ENCODE data around the gene SNAP47. TPM values are rescaled to one million over a fixed set of nuclear protein-coding genes. Genes with fewer than 3 reads are reported as not detected.

SNAP47 gene
- total and polyA plus RNA-seq, 2 of the 4 experiments (the other 2 are of a cell fraction) = 39.4 to 72.9 TPM

- H3K4me1 ChIP-seq (ENCODE audit: control insufficient read depth, insufficient read depth, low read length) = peaks cover 9% of the 10 kb centered on the region
- dilution Hi-C loops (cut with HindIII; ENCODE audit: low sequenced_read_pairs, unreplicated experiment) = no loop called here
- H3K9me1 ChIP-seq (ENCODE audit: insufficient read depth, low read length) = peaks cover 9% of the 10 kb centered on the region; the same call in 1 of the 2 replicates
- no peak overlapping the region for H2BK5ac ChIP-seq (ENCODE audit: low read depth, low read length, poor library complexity, severe bottlenecking)
- no peak overlapping the region for H3K9ac ChIP-seq (ENCODE audit: low read depth, low read length)
- H3K18ac ChIP-seq (ENCODE audit: low read depth, low read length) = no peak overlapping the region
- peaks cover 18% of the 10 kb centered on the region for H4K20me1 ChIP-seq (ENCODE audit: insufficient read depth, low read length)
- no peak overlapping the region for H3K4me3 ChIP-seq (ENCODE audit: insufficient read depth, low read depth, low read length)
- no TSS peak for BruUV-seq (replicated peaks)
- H2BK15ac ChIP-seq (ENCODE audit: low read depth, low read length) = no peak overlapping the region
- in situ Hi-C loops (cut with MboI; ENCODE audit: low sequenced_read_pairs) = no loop called here
- H2AK9ac ChIP-seq (replicated peaks; ENCODE audit: low read depth, low read length, poor library complexity) = no peak overlapping the region
- no peaks in the 10 kb centered on the region for H3K9me3 ChIP-seq (ENCODE audit: control insufficient read depth, insufficient read depth, low read length)
- ATAC-seq (ENCODE audit: low read depth) = no peak
- no peak overlapping the region for H2BK20ac ChIP-seq (ENCODE audit: low read depth, low read length)
- CTCF ChIA-PET = interaction anchor here (1.2 kb wide), 1 partner anchor 62 kb away, joined by 4 read pairs; no protein-coding TSS in a partner anchor
- H2AFZ ChIP-seq (replicated peaks; ENCODE audit: low read length, poor library complexity) = no peak overlapping the region
- H4K5ac ChIP-seq (ENCODE audit: low read depth, low read length) = no peak overlapping the region
- H3K56ac ChIP-seq (ENCODE audit: extremely low read depth, insufficient read depth, low read length) = no peak overlapping the region
- peaks cover 16% of the 10 kb centered on the region; the same call in 1 of the 2 replicates for H3K36me3 ChIP-seq (ENCODE audit: control insufficient read depth, insufficient read depth, low read length)
- H2AK5ac ChIP-seq (ENCODE audit: low read depth, low read length) = no peak overlapping the region
- no peak overlapping the region for H4K8ac ChIP-seq (ENCODE audit: low read depth in 2 of 2, low read length in 2 of 2)
- H3K27me3 ChIP-seq (ENCODE audit: control insufficient read depth, insufficient read depth, low read length) = no peaks in the 10 kb centered on the region
- H3K4ac ChIP-seq (ENCODE audit: low read depth, low read length) = no peak overlapping the region
- no peak overlapping the region for H2BK120ac ChIP-seq (ENCODE audit: low read depth, low read length)
- H3K23ac ChIP-seq (ENCODE audit: low read depth, low read length) = no peak overlapping the region
- TF ChIP-seq NFE2L2 (IDR thresholded peaks at IDR 0.05; ENCODE audit: low read depth, low read length) (no peak), POLR2A (IDR thresholded peaks at IDR 0.05; ENCODE audit: low read depth, low read length) (no peak), MAFK (IDR thresholded peaks at IDR 0.05; ENCODE audit: low read depth, low read length) (no peak), RAD21 (IDR thresholded peaks at IDR 0.05; ENCODE audit: low read length) (no peak)
- no peak overlapping the region for H4K91ac ChIP-seq (ENCODE audit: insufficient read depth, low read depth, low read length)
- H3K79me1 ChIP-seq (ENCODE audit: low read depth in 1 of 2, low read length in 2 of 2) = peaks cover 14 to 36% of the 10 kb centered on the region in 2 experiments; a peak in 3 of 4 replicates
- intact Hi-C loops (cut with micrococcal nuclease) = loop anchor here (2.0 kb wide), 1 partner anchor 223 kb away; no protein-coding TSS in a partner anchor
- DNase-seq = no peak
- no peak overlapping the region for H3K4me2 ChIP-seq (ENCODE audit: low read depth, low read length)
- WGBS, 2 experiments (ENCODE audit: extremely low coverage in 2 of 2, insufficient read length in 1 of 2) = 91% methylated on average over 6 of the region's 19 CpGs; no CpG with 5 or more reads in 1 of the 2 experiments
- H3K27ac ChIP-seq (ENCODE audit: insufficient read depth, low read length) = no peak overlapping the region
- POLR2A ChIA-PET (ENCODE audit: unreplicated experiment) = no interaction called here
- H3K14ac ChIP-seq (replicated peaks; ENCODE audit: low read depth, low read length) = no peak overlapping the region
Observed at GRCh38 chr1:227731696-227732585, 3.3 kb upstream of the SNAP47 start.

Data from IMR-90 (cell line).